Stimulated activated CD8-positive, alpha-beta memory T cell treated with anti-CD3 and anti-CD28 coated beads, Interleukin-12 subunit alpha, Interleukin-12 subunit beta, amount 100 ng/mL, for 24 hours (primary cell): ENCODE data around the gene CEP70.
"Not testable (repeated sequence)": the region's sequence is repeated elsewhere in the genome, so short reads cannot be mapped to it uniquely, and the experiment has no call there.

Source experiments
- DNase-seq: peaks from one replicate; pipeline ENCODE4 v3.0.0-alpha.2; 2020; ENCODE audit errors: extremely low read depth

CEP70 gene

GRCh38 chr3:138513090-138513843, 80.8 kb downstream of the CEP70 start:
- no peak for DNase-seq

DNA sequence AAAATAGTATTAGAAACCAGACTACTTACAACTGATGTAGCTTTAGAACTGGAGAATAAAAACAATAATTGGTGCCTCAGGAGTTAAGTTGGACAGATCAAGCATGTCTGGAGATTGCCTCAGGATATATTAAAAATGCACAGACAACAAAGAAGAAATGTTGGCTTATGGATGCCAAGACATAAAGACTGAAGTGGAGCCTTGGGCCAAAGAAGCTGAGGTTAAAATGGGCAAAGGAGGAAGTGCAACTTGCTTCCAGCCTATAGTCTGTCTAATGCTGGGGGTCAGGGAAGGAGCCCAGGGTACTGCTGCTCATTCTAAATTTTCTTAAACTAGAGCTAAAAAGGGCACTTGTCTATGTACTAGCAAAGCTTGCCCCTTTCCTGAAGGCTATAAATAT, 82.1 kb downstream of the CEP70 start:
- DNase-seq, result no peak

GRCh38 chr3:138509586-138509985, 84.5 kb downstream of the CEP70 start:
- DNase-seq, result no peak

GRCh38 chr3:138507524-138507923, 86.5 kb downstream of the CEP70 start:
- no peak for DNase-seq

- no peak for DNase-seq
These were observed 95.1 kb downstream of the CEP70 start for GRCh38 chr3:138498991-138499390.

DNA sequence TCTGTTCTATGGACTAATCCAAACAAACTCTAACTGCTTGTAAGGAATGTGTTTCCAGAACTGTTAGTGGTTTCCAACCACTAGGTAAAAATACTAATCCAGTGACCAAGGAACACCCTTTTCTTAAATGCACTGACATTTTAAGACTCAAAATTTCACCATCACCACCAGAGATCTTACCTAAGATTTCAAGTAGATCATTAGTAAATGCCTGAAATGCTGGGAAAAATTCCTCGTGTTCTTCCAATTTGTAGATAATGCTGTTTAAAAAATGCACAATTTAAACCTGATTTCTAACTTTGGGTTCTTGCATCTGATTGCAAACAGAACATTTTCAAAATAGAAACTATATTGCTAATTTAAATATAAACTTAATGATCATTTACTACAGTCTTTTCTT, 96.2 kb downstream of the CEP70 start:
- DNase-seq, result no peak

GRCh38 chr3:138497021-138497420, 97.0 kb downstream of the CEP70 start:
- no peak for DNase-seq

GRCh38 chr3:138496436-138496835, 97.6 kb downstream of the CEP70 start:
- no peak for DNase-seq

DNA sequence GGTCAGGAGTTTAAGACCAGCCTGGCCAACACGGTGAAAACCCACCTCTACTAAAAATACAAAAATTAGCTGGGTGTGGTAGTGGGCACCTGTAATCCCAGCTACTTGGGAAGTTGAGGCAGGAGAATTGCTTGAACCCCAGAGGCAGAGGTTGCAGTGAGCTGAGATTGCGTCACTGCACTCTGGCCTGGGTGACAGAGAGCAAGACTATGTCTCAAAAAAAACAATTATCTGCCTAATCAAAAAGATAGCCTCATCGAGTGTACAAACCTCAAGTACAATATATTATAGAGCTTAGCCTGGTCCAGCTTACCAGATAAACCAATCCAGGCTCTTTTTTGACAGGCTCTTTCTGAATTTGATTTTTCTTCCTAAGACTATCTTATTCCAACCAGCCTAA, 98.4 kb downstream of the CEP70 start:
- not testable (repeated sequence) for DNase-seq

- DNase-seq, result no peak
These were observed 99.5 kb downstream of the CEP70 start for GRCh38 chr3:138494607-138494929.

DNA sequence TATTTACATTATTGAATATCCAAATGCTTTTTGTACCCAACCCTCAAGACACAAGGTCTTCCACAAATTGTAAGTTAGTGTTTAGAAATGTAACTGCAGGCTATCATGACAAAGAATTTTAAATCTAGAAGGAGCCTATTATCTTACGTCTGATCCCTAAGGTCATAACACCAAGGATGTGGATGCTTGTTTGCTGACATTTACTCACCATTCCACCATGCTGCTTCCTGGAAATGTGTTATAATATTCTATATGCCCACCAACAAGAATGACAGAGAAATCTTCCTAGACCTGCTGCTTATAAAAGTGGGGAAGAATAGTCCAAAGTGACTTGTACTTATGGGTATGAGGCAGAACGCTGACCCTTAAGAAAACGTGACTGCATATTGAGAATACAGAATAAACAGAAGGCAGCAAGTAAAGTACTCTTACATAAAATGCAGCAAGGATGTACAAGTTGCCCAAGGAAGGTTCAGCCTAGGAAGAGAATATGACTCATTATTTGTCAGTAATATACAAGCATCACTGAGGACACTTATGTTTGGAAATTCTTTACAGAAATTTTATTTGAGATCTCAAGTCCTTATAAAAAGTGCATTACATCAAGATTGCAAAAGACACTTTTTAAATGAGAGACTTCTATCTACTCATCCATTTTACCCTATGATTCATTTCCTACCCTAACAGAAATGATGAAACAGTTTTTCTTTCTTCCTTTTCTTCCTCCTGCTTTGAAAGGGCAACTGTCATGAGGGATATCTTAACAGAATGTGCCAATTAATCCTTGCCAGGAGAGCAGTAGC, 100.1 kb downstream of the CEP70 start:
- DNase-seq, result no peak

DNA sequence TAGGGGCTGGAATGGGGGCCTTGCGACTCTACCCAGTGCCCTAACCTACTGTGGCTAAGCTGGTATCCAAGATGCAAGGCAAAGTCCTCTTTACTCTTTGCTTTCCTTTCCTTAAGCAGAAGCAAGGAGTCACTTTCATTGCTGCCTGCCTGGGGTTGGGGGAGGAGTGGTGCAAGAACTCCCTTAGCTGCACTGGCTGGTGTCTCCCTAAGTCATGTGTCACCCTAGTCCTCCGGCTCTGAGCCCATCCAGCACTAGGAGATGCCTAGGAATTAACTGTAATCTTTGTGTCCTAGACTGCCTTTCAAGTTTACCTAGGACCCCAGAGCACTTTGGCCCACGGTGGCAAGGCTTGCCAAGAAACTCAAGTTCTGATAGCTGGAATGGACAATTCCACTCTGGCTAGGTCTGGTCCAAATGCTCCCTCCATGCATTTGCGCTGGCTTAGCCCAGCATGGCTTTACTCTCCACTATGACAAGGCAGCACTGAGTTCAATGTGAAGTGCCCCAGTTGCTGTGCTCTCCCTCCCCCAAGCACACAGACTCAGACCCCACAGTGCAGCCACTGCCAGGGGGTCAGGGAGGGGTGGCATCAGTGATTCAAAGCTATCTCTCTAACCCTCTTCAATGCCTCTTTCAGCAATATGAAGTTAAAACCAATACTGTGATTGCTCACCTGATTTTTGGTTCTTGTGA, 100.9 kb downstream of the CEP70 start:
- no peak for DNase-seq

DNA sequence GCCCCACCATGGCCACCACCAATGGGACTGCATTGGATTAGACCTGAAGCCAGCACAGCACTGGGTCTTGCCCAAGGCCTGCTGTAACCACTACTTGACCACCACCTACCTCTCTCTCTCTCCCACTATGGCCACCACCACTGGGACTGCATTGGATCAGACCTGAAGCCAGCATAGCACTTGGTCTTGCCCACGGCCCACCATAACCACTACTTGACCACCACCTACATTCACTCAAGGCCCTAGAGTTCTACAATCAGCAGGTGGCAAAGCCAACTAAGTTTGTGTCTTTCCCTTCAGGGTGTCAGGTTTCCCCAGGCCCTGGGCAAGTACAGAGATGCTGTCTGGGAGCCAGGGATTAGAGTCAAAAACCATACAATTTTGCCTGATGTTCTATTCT, 102.1 kb downstream of the CEP70 start:
- DNase-seq, result no peak

DNA sequence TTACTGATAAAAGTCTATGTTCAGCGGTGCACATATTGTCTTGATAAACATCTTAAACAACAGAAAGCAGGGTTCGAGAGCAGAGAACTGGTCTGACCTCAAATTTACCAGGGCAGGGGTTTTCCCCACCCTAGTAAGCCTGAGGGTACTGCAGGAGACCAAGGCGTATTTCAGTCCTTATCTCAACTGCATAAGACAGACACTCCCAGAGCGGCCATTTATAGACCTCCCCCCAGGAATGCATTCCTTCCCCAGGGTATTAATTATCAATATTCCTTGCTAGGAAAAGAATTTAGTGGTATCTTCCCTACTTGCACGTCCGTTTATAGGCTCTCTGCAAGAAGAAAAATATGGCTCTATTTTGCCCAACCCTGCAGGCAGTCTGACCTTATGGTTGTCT, 107.5 kb downstream of the CEP70 start:
- not testable (repeated sequence) for DNase-seq

GRCh38 chr3:138484672-138485071, 109.4 kb downstream of the CEP70 start:
- DNase-seq, result not testable (repeated sequence)

DNA sequence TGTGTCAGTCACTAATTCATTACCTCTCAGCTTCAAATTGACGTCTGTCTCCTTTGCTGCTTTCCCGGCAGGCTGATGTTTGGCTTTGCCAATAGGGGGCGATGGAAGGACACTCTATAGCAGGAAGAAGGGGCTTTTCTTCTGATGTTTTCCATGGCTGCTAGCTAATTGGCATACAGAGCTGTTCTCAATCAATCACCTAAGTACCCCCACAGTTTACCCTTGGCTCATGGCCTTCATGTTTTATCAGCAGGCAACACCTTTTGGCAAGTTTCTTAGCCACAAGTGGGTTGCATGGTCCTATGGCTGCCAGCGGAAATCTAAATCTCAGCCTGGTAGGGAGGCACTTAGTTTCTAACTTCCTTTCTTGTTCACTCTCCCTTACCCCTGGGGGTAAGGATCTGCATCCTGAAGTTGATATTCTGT, 114.6 kb downstream of the CEP70 start:
- DNase-seq, result no peak

DNA sequence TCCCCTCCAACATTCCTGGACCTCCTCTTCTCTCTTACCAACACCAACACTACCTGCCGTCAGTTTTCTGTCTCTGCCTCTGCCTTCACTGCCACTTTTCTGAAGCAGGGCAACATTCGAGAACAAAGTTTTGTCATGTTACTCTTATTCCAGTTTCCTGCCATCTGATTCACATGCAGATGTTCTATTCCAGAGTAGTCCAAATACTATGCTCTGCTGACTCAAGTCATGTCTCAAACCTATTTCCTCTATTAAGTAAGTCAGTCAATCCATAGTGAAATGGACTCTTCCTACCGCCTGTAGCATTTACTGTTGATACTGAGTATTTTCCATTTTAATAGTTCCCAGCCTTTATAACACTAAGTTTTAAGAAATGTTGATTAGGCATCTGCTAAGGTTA, 116.3 kb downstream of the CEP70 start:
- DNase-seq, result no peak

DNA sequence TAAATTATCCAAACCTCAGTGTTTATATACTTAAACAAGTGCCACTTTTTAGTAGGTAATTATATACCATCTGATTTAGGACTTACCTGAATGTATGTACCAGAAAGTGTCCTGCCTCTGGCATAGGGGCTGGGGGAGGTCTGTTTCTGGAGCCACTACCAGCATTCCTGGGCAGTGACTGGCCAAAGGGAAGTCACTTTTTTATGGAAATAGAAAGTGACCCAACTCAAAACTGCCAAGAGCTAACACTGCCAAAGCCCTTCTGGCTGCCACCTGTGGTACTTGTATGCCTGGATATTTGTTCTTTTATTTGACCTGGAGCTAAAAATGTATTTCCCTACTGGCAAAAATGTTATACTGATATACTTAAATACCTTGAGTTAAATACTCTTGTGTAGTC, 116.9 kb downstream of the CEP70 start:
- DNase-seq, result no peak

DNA sequence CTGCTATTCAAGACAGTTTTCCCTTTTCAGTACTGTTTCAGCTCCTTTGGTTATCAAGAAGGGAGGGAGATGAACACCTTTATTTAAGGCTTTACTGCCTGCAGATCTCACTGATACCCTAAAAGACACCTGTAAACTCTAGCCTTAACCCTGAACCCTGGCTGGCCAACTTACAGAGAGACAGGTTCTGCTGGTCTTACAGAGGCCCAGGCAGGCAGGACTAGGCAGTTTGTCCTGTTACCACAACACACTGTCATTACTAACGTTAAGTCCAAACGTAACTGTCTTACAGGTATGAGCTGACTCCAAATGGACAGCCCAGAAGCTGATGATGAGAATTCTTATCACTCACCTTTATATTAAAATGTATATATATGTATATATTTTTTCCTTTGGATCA, 117.5 kb downstream of the CEP70 start:
- DNase-seq, result no peak

- no peak for DNase-seq
These were observed 119.9 kb downstream of the CEP70 start for GRCh38 chr3:138474163-138474562.

DNA sequence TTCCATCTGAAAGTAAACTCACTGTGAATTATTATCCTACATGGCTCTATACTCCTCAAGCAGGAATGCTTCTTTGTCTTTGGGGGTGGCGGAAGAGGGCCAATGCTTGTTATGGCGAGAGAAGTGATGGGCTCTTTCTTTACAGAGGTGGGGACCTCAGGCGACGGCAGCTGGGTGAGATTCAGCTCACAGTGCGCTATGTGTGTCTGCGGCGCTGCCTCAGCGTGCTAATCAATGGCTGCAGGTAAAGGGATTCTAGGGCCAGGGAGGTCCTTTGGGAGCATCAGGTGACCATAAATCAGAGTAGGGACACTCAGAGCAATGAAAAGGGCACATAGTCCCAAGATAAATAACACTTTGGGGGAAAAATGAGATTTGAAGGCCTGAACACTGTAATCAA, 120.7 kb downstream of the CEP70 start:
- DNase-seq, result no peak

GRCh38 chr3:138472141-138472825, 121.8 kb downstream of the CEP70 start:
- DNase-seq, result no peak
